Medulla oblongata (tissue), 1 donor: ENCODE data around the gene PDLIM1.

Experiments used
- DNase-seq: peaks from one replicate; pipeline ENCODE4 v3.0.0-alpha.2; 2015; ENCODE audit errors: extremely low spot score

PDLIM1 gene

GRCh38 chr10:95263864-95264226, 27.0 kb downstream of the PDLIM1 start:
- DNase-seq: no peak

- DNase-seq: no peak
Measured at GRCh38 chr10:95262763-95263518, 27.9 kb downstream of the PDLIM1 start.

GRCh38 chr10:95261926-95262325, 28.9 kb downstream of the PDLIM1 start:
- DNase-seq: no peak

- DNase-seq: no peak
Measured at GRCh38 chr10:95260909-95261552, 29.8 kb downstream of the PDLIM1 start.

- no peak for DNase-seq
Measured at GRCh38 chr10:95260397-95260881, 30.4 kb downstream of the PDLIM1 start.

DNA sequence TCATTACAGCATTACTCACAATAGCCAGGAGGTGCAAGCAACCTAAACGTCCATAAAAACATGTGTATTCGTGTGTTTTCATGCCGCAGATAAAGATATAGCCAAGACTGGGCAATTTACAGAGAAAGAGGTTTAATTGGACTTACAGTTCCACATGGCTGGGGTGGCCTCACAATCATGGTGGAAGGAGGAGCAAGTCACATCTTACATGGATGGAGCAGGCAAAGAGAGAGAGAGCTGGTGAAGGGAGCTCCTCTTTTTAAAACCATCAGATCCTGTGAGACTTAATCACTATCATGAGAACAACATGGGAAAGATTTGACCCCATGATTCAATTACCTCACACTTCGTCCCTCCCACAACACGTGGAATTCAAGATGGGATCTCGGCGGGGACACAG, 33.0 kb downstream of the PDLIM1 start:
- DNase-seq: no peak

DNA sequence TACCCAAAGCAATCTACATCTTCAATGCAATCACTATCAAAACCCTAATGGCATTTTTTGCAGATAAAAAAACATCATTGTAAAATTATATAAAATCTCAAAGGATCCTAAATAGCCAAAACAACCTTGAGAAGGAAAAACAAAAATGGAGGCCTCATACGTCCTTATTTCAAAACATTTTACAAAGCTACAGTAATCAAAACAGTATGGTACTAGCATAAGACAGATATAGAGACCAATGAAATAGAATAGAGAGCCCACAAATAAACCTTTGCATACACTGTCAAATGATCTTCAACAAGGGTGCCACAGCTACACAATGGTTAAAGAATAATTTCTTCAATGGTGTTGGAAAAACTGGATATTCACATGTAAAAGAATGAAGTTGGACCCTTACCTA, 34.5 kb downstream of the PDLIM1 start:
- no peak for DNase-seq

DNA sequence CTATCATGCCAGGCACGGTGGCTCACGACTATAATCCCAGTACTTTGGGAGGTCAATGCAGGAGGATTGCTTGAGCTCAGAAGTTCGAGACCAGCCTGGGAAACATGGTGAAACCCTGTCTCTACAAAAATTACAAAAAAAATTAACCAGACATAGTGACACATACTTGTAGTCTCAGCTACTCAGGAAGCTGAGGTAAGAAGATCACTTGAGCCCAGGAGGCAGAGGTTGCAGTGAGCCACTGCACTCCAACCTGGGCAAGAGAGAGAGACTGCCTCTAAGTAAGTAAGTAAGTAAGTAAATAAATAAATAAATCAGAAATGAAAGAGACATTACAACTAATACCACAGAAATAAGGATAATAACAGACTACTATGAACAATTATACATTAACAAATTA, 36.2 kb downstream of the PDLIM1 start:
- DNase-seq: no peak

- no peak for DNase-seq
Measured at GRCh38 chr10:95253686-95254085, 37.1 kb downstream of the PDLIM1 start.

DNA sequence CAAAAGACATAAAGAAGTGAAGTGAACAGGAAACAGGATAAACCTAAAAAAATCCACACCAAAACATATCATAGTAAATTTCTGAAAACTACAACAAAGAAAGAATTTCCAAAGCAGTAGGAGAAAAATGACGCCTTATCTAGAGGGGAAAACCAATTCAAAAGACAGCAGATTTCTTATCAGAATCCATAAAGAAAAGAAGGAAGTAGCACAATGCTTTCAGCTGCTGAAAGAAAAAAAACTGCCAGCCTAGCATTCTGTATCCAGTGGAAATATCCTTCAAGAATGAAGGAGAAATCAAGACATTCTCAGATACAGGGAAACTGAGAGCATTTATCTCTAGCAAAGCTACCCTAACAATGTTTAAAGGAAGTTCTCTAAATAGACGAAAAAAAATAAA, 37.8 kb downstream of the PDLIM1 start:
- no peak for DNase-seq

DNA sequence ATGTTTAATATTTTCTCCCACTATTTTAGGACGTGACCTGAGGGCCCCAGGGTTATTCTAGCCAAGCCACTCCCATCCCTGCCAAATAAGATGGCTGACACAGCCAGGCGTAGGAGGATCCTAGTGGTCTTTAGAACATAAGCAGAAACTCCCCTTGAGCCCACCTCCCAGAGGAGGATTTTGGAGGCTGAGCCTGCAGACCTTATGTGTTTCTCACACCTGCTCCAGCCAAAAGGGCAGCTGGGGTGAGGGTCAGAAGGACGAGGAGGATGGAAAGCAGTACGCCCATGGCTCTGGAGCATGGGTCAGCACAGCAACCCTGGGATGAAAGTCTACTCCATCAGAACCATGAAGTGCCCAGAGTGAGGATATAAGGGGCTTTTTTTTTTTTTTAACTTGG, 39.9 kb downstream of the PDLIM1 start:
- DNase-seq: no peak

- no peak for DNase-seq
Measured at GRCh38 chr10:95249467-95249866, 41.3 kb downstream of the PDLIM1 start.

DNA sequence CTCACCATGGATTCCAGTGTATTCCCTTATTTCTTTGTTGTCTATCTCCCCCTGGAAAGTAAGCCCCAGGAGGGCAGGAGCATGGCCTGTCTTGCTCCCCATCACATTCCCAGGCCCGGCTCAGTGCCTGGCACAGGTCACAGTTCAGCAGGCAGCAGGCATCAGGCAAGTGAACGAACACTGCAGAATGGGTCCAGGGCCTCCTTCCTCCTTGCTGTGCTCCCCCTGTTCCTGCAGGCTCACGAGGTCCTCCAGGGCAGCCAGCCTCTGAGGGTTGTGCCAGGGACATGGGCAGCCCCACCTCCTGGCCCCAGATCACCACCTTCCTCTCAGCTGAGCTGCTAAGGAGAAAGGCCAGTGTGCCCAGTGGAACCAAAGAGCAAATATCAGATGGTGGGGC, 41.8 kb downstream of the PDLIM1 start:
- no peak for DNase-seq

GRCh38 chr10:95247881-95248583, 42.8 kb downstream of the PDLIM1 start:
- no peak for DNase-seq

DNA sequence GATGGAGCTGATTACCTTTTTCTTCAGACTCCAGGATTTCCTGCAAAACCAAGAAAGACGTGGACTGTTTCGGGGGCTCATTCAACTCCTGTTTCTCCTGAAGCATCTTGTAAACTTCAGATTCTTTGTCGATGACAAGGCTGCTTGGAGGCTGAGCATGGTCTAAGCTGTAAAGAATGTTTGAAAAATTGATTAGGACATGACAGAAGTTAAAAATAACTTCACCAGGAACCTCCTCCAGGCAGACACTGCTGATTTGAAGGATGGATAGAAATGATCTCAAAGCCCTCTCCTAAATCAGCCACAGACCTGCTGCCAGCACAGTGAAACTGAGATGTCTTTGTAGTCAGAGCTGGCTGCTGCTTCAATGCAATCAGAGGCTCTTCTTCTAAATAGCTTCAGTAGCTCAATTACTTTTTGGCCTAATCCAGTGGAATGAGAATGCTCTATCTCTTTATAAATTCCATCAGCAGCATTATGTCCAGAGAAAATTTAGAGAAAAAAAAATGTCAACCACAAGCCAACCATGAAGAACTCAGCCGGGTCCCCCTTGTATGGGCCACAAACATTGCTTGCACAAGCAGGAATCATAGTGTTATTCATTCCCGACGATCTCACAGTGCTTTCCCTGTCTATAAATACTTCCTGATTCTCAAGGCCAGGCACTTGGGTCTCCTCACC, 43.5 kb downstream of the PDLIM1 start:
- DNase-seq: no peak

GRCh38 chr10:95246582-95247051, 44.2 kb downstream of the PDLIM1 start:
- peak; percentile 71 for DNase-seq

DNA sequence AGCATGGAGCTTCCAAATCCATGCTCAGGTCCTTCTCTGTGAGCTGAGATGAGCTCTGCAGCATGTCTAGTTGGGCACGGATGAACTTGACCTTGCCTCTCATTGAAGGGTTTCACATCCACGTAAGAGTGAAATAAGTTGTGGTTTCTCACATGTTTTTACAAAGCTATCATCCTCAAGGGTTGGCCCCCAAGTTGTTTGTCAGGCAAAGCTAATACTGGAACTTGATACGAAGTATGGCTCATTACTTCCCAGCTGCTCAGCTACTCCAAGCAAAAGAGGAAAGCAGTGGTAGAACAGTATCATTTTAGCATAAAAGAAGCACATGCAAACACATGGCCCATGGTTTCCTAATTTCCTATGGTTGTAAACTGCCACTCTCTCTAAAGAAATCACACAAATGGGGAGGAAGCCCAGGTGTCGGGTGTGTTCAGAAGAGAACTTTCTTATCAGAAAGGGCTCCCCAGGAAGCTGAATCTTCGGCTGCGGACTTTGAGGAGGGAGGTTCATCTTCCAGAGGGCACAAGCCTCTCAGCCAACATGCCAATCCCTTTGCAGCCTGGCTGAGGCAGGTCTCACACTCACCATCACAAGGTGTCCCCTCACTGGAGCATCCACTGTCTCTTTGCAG, 45.3 kb downstream of the PDLIM1 start:
- DNase-seq: no peak

DNA sequence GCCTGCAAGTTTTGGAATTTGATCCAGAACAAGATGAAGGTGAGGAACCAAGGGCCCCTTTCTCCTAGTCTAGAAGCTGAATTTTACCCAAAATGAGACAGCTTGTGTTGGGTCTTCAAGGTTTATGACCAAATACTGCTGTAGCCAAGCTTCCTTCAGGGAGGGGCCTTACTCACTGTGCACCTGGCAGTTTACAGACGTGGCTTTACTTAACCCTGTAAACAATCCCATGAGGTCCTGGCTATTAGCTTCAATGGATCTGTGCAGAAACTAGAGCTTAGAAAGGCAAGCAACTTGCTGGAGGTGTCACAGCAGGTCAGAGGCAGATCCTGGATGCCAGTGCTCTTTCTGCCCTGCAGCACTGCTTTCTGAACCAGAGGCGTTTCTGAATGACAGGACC, 46.7 kb downstream of the PDLIM1 start:
- no peak for DNase-seq

DNA sequence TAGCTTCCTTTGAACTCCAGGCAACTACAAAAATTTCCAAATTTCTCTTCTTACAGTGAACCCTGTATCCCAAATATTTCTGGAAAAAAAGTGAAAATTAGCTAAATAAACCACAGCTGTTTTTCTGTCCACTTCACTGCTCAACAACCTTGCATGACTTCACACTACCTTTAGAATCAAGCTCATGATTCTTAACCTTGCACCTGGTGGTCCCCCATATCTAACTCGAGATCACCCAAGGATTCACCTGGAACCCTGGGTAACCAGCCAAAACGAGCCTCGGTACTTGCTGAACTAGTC, 47.5 kb downstream of the PDLIM1 start:
- DNase-seq: no peak

DNA sequence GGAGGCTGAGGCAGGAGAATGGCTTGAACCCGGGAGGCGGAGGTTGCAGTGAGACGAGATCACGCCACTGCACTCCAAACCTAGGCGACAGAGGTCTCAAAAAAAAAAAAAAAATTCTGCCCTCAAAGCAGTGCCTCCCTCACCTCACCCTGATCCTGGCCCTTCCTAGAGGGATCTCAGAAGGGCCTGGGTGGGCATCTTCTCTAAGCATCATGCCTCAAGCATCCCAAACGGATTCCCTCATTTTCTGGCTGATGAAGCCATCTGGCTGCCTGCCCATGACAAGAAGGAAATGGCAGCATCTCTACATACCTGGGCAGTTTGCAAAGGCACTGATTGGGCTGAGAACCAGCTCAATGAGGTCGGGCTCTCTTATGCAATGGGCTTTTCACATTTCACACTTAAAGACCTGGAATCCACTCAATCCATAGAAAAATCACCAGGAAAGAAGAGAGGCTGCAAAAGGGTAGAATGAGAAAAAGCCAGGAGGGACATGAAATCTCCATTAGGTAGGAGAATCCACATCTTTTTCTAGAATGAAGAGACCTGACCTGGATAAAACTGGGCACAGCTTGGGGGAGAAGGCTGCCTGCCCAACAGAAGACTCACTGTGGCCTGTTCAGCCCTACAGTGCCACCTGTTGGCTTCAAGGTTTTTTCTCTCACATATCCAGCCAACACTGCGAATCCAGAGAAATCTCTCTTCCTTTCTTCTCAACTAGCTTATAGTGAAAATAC, 48.1 kb downstream of the PDLIM1 start:
- peak; percentile 79 for DNase-seq

DNA sequence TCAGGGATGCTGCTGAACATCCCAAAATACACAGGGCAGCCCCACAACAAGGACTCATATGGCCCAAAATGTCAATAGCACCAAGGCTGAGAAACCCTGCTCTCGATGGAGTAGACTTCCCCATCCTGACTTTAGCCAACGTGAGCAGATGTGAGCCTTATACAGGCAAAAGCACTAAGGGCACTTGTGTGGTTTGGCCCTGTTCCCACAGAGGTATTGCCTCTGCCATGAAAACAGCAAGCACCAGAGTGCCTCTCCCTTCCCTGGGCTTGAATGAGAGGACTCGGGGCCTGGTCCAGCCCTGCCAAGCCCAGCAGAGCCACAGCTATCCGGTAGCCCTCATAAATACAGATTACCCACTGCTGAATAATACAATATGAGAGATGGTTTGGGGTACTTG, 49.3 kb downstream of the PDLIM1 start:
- DNase-seq: no peak
